GM13976 (cell line): ENCODE data around the gene ABCA10.
"Not testable (repeated sequence)": the region's sequence is repeated elsewhere in the genome, so short reads cannot be mapped to it uniquely, and the experiment has no call there.

Experiments used
- DNase-seq: peaks from one replicate; pipeline ENCODE4 v3.0.0; 2012; ENCODE audit warnings: low spot score
- in situ Hi-C: fragments of 300-500 bp; cut with MboI; formaldehyde crosslinking; loops from one replicate; pipeline ENCODE4 v1.12.0; 2022; ENCODE audit warnings: low sequenced_read_pairs, mixed read lengths, inconsistent platforms; ENCODE audit not compliant: unreplicated experiment
- TF ChIP-seq, protein P1 (sequence below): IDR thresholded peaks from 2 replicates; pipeline ENCODE4 v1.5.1; 2012; ENCODE audit warnings: borderline replicate concordance, mild to moderate bottlenecking; ENCODE audit not compliant: insufficient read depth; ENCODE audit errors: extremely low read depth, missing control alignments, control extremely low read depth

Gene ABCA10, protein sequence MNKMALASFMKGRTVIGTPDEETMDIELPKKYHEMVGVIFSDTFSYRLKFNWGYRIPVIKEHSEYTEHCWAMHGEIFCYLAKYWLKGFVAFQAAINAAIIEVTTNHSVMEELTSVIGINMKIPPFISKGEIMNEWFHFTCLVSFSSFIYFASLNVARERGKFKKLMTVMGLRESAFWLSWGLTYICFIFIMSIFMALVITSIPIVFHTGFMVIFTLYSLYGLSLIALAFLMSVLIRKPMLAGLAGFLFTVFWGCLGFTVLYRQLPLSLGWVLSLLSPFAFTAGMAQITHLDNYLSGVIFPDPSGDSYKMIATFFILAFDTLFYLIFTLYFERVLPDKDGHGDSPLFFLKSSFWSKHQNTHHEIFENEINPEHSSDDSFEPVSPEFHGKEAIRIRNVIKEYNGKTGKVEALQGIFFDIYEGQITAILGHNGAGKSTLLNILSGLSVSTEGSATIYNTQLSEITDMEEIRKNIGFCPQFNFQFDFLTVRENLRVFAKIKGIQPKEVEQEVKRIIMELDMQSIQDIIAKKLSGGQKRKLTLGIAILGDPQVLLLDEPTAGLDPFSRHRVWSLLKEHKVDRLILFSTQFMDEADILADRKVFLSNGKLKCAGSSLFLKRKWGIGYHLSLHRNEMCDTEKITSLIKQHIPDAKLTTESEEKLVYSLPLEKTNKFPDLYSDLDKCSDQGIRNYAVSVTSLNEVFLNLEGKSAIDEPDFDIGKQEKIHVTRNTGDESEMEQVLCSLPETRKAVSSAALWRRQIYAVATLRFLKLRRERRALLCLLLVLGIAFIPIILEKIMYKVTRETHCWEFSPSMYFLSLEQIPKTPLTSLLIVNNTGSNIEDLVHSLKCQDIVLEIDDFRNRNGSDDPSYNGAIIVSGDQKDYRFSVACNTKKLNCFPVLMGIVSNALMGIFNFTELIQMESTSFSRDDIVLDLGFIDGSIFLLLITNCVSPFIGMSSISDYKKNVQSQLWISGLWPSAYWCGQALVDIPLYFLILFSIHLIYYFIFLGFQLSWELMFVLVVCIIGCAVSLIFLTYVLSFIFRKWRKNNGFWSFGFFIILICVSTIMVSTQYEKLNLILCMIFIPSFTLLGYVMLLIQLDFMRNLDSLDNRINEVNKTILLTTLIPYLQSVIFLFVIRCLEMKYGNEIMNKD (N-terminal part only)

DNA sequence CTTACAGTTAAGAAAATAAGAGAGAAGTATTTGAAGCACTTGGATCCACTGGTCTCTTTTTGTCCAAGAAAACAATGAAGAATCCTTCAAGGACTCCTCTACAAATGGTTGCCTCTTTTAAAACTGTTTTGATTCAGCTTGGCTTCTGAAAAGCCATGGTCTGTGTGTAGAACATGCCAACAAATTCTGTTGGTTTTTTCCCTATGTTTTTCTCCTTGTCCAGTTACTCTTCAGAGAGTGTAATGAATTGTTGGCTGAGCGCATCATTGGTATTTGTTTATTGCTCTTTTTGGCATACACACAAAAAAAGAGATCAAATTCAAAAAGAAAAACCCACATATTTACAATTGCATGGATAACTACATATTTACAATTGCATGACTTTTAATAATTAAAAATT is at the start of gene ABCA10:
ABCA10 (minus strand) TSS at position 249 of the 400 bp plus-strand sequence. CDS start 3,466 bp downstream, outside the sequence.
- DNase-seq = no peak
- in situ Hi-C loops = loop anchor here (5.0 to 25.0 kb wide), 2 partner anchors 451 to 691 kb away; no protein-coding TSS in a partner anchor
- TF ChIP-seq, protein P1, sequence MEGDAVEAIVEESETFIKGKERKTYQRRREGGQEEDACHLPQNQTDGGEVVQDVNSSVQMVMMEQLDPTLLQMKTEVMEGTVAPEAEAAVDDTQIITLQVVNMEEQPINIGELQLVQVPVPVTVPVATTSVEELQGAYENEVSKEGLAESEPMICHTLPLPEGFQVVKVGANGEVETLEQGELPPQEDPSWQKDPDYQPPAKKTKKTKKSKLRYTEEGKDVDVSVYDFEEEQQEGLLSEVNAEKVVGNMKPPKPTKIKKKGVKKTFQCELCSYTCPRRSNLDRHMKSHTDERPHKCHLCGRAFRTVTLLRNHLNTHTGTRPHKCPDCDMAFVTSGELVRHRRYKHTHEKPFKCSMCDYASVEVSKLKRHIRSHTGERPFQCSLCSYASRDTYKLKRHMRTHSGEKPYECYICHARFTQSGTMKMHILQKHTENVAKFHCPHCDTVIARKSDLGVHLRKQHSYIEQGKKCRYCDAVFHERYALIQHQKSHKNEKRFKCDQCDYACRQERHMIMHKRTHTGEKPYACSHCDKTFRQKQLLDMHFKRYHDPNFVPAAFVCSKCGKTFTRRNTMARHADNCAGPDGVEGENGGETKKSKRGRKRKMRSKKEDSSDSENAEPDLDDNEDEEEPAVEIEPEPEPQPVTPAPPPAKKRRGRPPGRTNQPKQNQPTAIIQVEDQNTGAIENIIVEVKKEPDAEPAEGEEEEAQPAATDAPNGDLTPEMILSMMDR = no peak

DNA sequence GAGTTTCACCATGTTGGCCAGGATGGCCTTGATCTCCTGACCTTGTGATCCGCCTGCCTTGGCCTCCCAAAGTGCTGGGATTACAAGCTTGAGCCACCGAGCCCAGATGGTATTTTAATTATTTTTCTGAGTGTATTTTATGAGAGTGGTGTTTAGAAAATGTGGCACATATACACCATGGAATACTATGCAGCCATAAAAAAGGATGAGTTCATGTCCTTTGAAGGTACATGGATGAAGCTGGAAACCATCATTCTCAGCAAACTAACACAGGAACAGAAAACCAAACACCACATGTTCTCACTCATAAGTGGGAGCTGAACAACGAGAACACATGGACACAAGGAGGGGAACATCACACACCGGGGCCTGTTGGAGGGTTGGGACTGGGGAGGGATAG is 47.7 kb upstream of the ABCA10 start:
- DNase-seq, in situ Hi-C loops: not testable (repeated sequence)

DNA sequence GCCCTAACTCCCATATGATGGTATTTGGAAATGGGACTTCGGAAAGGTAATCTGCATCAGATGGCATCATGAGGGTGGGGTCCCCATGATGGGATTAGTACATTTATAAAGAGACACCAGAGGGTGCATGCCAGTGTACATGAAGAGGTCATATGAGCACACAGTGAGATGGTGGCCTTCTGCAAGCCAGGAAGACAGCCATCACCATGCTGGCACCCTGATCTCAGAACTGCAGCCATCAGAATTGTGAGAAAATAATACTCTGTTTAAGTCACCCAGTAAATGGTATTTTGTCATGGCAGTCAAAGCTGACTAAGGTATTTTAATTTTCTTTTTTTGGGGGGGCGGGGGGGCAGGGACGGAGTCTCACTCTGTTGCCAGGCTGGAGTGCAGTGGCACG is 47.1 kb upstream of the ABCA10 start:
- in situ Hi-C loops = no loop called here
- DNase-seq = no peak
- TF ChIP-seq, protein P1 = no peak

DNA sequence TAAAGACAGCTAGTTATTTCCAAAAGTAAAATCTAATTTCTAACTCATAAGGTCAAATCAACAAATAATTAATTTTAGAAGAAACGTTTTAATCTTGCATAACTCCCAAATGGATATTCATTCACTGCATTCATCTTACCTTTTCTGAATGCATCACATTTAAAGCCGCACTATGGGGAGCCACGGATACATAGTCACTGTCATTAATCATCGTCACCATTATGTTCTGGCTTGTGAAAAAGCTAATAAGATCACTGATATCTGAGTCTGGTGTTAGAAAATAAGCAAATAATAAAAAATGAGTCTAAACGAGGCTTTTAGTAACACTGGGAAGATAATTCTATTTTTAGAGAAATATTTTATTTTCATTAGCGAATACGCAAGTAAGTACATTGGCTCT is 42.4 kb upstream of the ABCA10 start:
- in situ Hi-C loops = no loop called here
- TF ChIP-seq, protein P1 = no peak
- no peak for DNase-seq

DNA sequence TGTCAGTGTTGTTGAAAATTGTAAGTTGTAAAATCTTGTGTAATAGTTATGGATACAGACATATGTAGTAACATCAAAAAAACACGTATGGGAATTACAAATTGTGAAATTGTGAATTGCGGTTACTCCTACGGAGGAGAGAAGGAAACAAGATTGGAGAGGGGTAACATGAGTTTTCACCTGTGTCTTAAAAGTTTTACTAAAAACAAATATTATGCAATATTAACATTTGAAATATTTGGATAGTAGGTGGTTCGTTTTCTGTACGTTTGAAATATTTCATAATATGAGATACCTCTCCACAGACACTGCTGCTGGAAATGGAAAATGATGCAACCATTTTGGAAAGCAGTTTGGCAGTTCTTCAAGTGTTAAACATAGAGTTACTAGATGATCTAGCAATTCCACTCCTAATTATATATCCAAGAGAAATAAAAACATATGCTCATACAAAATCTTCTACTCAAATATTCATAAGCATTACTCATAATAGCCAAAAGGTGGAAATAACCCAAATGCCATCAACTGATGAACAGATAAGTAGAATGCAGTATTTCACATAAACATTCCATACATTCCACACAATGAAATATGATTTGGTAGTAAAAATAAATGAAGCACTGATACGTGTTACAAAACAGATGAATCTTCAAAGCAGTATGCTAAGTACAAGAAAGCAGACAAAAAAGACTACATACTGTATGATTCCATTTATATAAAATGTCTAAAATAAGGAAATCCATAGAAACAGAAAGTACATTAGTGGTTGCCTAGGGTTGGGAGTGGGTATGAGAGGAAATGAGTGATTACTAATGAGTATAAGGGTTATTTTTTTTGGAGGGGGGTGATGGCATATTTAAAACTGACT is 40.7 kb upstream of the ABCA10 start:
- in situ Hi-C loops = no loop called here
- no peak for DNase-seq
- TF ChIP-seq, protein P1 = no peak

DNA sequence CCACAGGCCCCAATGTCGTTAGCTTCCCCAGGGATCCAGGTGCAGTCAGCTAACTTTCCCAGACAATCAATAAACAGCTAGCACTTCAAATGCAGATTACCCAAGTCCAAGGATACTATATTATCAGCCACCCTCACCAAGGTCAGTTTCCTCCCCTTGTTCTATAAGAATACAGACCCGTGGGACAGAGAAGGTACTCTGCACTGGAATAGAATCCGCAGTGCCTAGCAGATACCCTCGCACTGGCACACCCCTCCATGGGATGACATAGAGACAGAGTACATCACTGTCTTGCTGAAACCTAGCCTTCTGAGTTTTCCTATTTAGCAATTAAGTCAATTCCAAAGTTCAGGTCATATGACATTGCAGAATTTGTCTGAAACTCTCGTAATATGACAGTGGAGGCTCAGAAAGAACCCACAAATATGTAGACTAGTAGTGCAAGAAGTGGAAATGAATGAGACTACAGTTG is 40.0 kb upstream of the ABCA10 start:
- DNase-seq = no peak
- TF ChIP-seq, protein P1 = no peak
- in situ Hi-C loops = no loop called here
